KBM-7 (cell line): ENCODE measurements around the gene UGT2B28.
"Not testable (repeated sequence)": the region's sequence is repeated elsewhere in the genome, so short reads cannot be mapped to it uniquely, and the experiment has no call there.

Experiments
- DNase-seq: peaks from one replicate; pipeline ENCODE4 v3.0.0-alpha.2; 2015
- in situ Hi-C: fragments of 300-500 bp; cut with MboI; formaldehyde crosslinking; loops from 2 replicates; pipeline ENCODE4 v1.14.3; 2020; ENCODE audit warnings: low sequenced_read_pairs, low pct_unique_long_range_greater_than_20kb, mixed read lengths

The UGT2B28 gene

DNA sequence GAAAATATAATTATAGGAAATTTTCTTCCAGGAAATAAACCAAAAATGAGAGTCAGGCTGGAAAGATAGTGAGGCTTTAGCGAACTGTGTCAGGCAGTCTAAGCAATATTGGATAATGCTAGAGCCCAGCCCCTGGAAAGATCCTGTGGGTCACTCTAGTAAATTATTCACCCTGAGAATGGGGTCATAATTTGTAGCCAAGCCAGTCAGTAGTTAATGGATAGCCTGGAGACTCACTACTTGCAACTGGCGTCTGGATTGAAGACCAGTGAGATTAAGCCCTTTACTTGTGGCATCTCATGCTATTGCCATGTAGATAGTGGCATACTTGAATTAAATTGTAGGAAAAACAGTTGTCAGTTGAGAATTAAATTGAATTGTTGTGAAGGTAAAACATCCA lies 51.0 kb downstream of the UGT2B28 start:
- DNase-seq, in situ Hi-C loops: not testable (repeated sequence)

DNA sequence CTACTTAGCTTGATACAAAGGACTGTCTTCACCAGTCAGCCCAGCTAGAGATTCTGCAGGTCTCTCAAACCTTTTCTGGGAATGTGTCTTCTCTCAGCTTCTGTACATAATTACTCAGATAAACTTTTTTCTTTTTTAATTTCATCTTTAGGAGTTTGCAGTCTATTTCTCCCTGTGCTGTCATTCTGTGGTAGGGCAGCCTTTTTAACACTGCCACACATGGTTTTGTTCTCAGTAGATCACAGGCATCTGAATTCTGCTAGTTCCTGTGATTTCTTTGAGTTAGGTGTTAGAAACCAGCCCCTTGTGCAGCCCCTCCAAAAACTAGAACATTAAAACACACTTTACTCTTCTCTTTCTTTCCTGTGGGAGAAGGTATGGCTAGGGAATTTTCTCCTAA lies 55.2 kb downstream of the UGT2B28 start:
- in situ Hi-C loops = not testable (repeated sequence)
- DNase-seq = peak; percentile 83

DNA sequence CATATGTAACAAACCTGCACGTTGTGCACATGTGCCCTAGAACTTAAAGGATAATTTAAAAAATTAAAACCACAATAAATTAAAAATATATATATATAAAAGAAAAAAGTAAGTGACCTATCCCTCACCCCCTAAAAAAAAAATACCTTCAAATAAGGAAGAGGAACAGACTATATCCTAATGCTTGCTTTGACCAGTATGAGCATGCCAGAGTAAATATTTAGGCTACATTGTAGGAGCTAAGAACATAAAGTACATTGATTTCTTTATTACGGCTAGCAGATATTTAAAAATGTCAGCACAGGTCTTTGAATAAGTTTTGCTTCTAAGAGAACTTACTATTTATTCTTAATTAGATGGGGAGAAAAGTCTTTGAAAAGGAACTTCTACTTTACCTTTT lies 62.8 kb downstream of the UGT2B28 start:
- in situ Hi-C loops, DNase-seq: not testable (repeated sequence)

DNA sequence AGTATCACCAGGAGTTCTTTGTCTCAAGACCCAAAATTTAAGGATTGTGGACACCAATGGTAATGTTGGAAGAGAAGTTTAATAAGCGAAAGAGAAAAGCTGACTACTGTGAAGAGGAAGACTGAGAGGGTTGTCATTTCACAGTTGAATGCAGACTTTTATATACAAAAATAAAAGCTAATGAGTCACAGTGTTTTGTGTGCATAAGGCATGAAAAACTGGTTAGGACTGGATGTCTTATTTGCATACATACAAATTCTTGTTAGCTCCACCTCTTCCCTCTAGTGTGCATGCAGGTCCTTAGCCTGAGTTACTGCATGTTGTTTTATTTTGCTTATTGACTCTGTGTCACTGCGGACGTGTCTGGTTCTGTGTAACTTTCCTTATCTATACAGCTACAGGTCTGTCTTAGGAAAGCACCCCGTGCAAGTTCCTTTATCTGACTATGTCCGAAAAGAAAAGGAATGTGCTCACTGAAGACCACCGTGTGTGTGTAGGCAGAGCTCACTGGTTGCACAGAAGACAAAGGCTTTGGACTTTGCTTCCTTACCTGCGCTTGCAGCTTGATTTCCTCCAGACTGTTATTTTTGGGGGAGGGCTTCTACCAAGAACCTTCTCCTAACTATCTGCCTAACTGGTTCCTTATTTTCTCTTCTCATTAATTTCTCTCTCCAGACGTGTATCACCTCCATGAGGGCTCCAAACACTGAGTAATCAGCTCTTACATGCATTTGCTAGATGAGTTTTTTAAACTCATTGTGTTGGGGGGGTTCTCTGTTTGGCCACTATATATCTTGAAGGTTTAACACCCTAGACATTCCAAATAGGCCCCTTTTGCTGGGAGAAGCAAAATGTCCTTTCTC lies 63.5 kb downstream of the UGT2B28 start:
- DNase-seq = peak; percentile 47
- in situ Hi-C loops = not testable (repeated sequence)
